ENCODE measurements around the gene ODAPH. TPM values are rescaled to one million over a fixed set of nuclear protein-coding genes. Genes with fewer than 3 reads are reported as not detected.

The ODAPH gene
- not detected in 5 replicates for total RNA-seq (2022; extraction: Qiagen RNA extraction)

GRCh38 chr4:75555294-75556164 lies at the start of gene ODAPH:
TSS of gene ODAPH (plus strand) at chr4:75556066. CDS start at chr4:75556083, 17 bp downstream.

GRCh38 chr4:75514131-75514948 lies 41.5 kb upstream of the ODAPH start, which contains the start of the genes RCHY1 and THAP6:
TSS of gene RCHY1 (minus strand) at chr4:75514403. CDS start at chr4:75514286, 117 bp downstream.
TSS of gene THAP6 (plus strand) at chr4:75514473. CDS start at chr4:75515453, 980 bp downstream.

Other genes starting within 250 kb of the ODAPH start
- 13.3 to 20.4 TPM (median 16.9 TPM) in 5 replicates for gene RCHY1, start 41.7 kb upstream of the ODAPH start, total RNA-seq (2022; extraction: Qiagen RNA extraction)
- 4.8 to 6.3 TPM (median 5.2 TPM) in 5 replicates for gene THAP6, start 41.6 kb upstream of the ODAPH start, total RNA-seq (2022; extraction: Qiagen RNA extraction)
- gene CDKL2, start 74.5 kb downstream of the ODAPH start, total RNA-seq (2022; extraction: Qiagen RNA extraction), result 0.47 to 0.97 TPM (median 0.63 TPM) in 5 replicates
- gene G3BP2, start 117.3 kb downstream of the ODAPH start, total RNA-seq (2022; extraction: Qiagen RNA extraction), result 63.7 to 121 TPM (median 77.5 TPM) in 5 replicates
- 18.8 to 31.8 TPM (median 23.2 TPM) in 5 replicates for gene USO1, start 168.5 kb downstream of the ODAPH start, total RNA-seq (2022; extraction: Qiagen RNA extraction)

All from A549 treated with Hydrocortisone at 1 μM for 4 hours (cell line).